Measurements from ENCODE around the gene HLA-DQB2. TPM values are rescaled to one million over a fixed set of nuclear protein-coding genes. Genes with fewer than 3 reads are reported as not detected.
A peak's percentile ranks its signal among the peaks of the same experiment; 100 is the strongest.

The HLA-DQB2 gene
- total RNA-seq, 1 experiment from 2014 or later = 0.42 TPM

- H3K27me3 Mint-ChIP-seq (ENCODE audit: low read depth) = peaks cover 33% of the 10 kb centered on the region
- DNase-seq (ENCODE audit: low spot score) (no peak), ATAC-seq (no peak)
- no peak overlapping the region for H3K27ac Mint-ChIP-seq
- peaks cover 6% of the 10 kb centered on the region for H3K36me3 Mint-ChIP-seq
- CTCF ChIA-PET = interaction anchor here (1.4 to 2.6 kb wide), 2 partner anchors 9 to 91 kb away, joined by 3 to 9 read pairs; no protein-coding TSS in a partner anchor
- H3K9me3 Mint-ChIP-seq = peaks cover 11% of the 10 kb centered on the region
- POLR2A ChIA-PET = no interaction called here
- H3K4me3 Mint-ChIP-seq = no peak overlapping the region
- no peak for TF ChIP-seq ESRRA (CRISPR knock-in tag; IDR thresholded peaks at IDR 0.05; ENCODE audit: borderline replicate concordance)
- no peak for TF ChIP-seq FOXJ3 (CRISPR knock-in tag; IDR thresholded peaks at IDR 0.05; ENCODE audit: borderline replicate concordance)
- TF ChIP-seq, protein P1, sequence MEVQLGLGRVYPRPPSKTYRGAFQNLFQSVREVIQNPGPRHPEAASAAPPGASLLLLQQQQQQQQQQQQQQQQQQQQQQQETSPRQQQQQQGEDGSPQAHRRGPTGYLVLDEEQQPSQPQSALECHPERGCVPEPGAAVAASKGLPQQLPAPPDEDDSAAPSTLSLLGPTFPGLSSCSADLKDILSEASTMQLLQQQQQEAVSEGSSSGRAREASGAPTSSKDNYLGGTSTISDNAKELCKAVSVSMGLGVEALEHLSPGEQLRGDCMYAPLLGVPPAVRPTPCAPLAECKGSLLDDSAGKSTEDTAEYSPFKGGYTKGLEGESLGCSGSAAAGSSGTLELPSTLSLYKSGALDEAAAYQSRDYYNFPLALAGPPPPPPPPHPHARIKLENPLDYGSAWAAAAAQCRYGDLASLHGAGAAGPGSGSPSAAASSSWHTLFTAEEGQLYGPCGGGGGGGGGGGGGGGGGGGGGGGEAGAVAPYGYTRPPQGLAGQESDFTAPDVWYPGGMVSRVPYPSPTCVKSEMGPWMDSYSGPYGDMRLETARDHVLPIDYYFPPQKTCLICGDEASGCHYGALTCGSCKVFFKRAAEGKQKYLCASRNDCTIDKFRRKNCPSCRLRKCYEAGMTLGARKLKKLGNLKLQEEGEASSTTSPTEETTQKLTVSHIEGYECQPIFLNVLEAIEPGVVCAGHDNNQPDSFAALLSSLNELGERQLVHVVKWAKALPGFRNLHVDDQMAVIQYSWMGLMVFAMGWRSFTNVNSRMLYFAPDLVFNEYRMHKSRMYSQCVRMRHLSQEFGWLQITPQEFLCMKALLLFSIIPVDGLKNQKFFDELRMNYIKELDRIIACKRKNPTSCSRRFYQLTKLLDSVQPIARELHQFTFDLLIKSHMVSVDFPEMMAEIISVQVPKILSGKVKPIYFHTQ (CRISPR knock-in tag; IDR thresholded peaks at IDR 0.05) = no peak
- no peak for TF ChIP-seq ZNF138 (CRISPR knock-in tag; conservative IDR thresholded peaks at IDR 0.05)
- no peak for TF ChIP-seq SMAD3 (CRISPR knock-in tag; IDR thresholded peaks at IDR 0.05; ENCODE audit: borderline replicate concordance)
- no peak for TF ChIP-seq ZNF232 (CRISPR knock-in tag; IDR thresholded peaks at IDR 0.05)
- TF ChIP-seq CREM (CRISPR knock-in tag; IDR thresholded peaks at IDR 0.05) = no peak
- no peak for TF ChIP-seq E2F4 (CRISPR knock-in tag; IDR thresholded peaks at IDR 0.05; ENCODE audit: borderline replicate concordance, low read depth)
- TF ChIP-seq, protein P2, sequence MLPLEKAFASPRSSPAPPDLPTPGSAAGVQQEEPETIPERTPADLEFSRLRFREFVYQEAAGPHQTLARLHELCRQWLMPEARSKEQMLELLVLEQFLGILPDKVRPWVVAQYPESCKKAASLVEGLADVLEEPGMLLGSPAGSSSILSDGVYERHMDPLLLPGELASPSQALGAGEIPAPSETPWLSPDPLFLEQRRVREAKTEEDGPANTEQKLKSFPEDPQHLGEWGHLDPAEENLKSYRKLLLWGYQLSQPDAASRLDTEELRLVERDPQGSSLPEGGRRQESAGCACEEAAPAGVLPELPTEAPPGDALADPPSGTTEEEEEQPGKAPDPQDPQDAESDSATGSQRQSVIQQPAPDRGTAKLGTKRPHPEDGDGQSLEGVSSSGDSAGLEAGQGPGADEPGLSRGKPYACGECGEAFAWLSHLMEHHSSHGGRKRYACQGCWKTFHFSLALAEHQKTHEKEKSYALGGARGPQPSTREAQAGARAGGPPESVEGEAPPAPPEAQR (CRISPR knock-in tag; IDR thresholded peaks at IDR 0.05) = no peak
- no peak for TF ChIP-seq ZNF317 (CRISPR knock-in tag; IDR thresholded peaks at IDR 0.05; ENCODE audit: borderline replicate concordance, low read depth)
- TF ChIP-seq PRDM15 (CRISPR knock-in tag; IDR thresholded peaks at IDR 0.05) = no peak
- no peak for TF ChIP-seq IRF2 (CRISPR knock-in tag; IDR thresholded peaks at IDR 0.05; ENCODE audit: borderline replicate concordance, low read depth)
- TF ChIP-seq, protein P3, sequence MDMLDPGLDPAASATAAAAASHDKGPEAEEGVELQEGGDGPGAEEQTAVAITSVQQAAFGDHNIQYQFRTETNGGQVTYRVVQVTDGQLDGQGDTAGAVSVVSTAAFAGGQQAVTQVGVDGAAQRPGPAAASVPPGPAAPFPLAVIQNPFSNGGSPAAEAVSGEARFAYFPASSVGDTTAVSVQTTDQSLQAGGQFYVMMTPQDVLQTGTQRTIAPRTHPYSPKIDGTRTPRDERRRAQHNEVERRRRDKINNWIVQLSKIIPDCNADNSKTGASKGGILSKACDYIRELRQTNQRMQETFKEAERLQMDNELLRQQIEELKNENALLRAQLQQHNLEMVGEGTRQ (CRISPR knock-in tag; IDR thresholded peaks at IDR 0.05) = no peak
- no peak for TF ChIP-seq ZNF671 (CRISPR knock-in tag; IDR thresholded peaks at IDR 0.05)
- peaks cover 10% of the 10 kb centered on the region for H3K4me1 Mint-ChIP-seq
Measured at GRCh38 chr6:32794510-32794909, 31.2 kb upstream of the HLA-DQB2 start.

DNA sequence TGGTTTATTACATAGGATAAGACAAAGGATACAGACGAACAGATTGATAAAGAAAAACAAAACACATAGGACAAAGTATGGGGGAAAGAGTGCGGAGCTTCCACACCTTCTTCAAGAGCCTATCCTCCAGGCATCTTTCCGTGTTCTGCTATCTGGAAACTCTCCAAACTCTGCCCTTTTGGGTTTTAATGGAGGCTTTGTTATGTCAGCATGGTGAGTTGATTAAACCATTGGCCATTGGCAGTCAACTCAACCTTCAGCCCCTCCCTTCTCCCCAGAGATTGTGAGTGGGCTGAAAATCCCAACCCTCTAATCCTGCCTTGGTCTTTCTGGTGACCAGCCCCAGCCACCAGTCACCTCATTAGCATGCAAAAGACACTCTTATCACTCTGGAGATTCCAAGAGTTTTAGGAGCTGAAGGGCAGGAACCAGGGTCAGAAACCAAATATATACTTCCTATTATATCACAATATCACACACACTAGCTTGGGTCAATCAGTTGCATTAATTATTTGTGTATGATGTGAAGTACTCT lies 29.6 kb upstream of the HLA-DQB2 start:
- ATAC-seq (peak; percentile 66), DNase-seq (ENCODE audit: low spot score) (no peak)
- CTCF ChIA-PET = interaction anchor here (1.1 to 1.5 kb wide), 5 partner anchors 45 to 380 kb away, joined by 3 to 6 read pairs (median 4); partner anchors contain the start of gene TAP2
- TF ChIP-seq ZNF416 (CRISPR knock-in tag; IDR thresholded peaks at IDR 0.05) = no peak
- TF ChIP-seq TEAD4 (CRISPR knock-in tag; IDR thresholded peaks at IDR 0.05) = no peak
- no peak for TF ChIP-seq ZNF396 (CRISPR knock-in tag; IDR thresholded peaks at IDR 0.05; ENCODE audit: borderline replicate concordance)
- Mint-ChIP-seq H3K9me3 (no peaks in the 10 kb centered on the region), H3K27ac (no peak overlapping the region), H3K4me1 (peaks cover 10% of the 10 kb centered on the region), H3K27me3 (ENCODE audit: low read depth) (peaks cover 23% of the 10 kb centered on the region), H3K4me3 (no peak overlapping the region), H3K36me3 (no peaks in the 10 kb centered on the region)
- POLR2A ChIA-PET = no interaction called here
